ENCODE measurements around the gene SEC14L3.

The SEC14L3 gene

DNA sequence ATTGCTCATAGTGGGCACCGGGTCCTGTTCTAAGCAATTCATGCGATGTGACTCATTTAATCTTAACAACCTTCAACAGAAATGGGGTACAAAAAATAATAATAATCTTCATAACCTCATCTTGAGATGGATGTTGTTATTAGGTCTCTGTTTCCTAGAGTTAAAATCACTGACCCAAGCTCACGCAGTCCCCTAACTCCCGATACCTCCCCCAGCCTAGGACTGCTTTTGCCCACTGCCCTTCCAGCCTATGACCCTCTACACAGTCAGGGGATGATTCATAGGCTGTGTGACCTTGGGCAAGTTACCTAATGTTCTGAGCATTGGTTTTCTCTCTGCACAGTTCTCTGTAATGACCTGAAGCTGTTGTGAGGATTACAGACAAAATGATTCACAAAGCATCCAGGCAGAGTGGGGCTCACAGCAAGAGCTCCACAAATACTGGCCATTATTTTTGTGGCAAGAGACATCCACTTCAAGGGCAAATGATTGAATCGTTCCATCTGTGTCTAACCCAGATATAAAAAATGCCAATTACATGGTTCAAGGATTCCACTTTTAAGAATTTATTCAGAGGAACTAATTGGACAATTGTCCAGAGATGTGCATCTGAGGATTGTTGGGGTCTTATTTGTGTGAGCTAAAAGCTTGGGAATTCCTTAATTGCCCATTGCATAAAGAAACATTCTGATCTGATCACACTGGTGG is 26.2 kb downstream of the SEC14L3 start:
- DNase-seq (ENCODE audit: low read depth in 1 of 2, low spot score in 1 of 2), result no peak

DNA sequence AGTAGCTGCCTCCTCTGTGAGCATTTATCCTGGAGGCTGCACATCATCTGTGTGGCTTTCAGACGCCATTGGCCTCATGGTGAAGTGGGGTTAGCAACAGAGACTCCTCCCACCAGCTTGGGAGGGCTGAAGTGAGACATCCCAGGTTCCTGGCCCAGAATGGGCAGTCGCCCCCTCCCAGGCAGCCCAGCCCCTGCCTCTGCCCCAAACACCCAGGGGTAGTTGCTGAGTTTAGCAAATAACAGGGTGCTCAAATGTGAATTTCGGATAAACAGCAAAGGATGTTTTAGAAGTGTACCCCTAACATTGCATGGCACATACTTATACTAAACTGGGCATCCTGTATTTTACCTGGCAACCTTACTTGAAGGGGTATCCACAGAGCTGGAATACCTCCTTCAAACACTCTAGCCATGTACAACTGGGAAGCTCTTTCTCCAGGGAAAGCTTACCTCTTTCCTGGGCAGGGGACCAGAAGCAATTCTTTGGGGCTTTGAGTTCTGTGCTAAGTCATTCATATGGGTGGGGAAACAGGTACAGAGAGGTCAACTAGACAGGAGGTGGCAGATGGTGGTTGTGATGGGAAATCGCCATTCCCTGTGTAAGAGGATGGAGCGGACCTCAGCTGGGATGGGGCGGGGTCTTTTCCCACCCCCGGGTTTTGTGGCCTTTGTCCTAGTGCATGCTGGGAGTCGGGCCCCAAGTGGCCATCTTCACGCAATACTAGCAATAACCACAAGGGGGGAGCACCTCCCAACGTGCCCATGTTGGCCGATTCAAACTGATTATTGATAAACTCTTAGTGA is 27.0 kb downstream of the SEC14L3 start:
- DNase-seq (ENCODE audit: low read depth in 1 of 2, low spot score in 1 of 2), result no peak

DNA sequence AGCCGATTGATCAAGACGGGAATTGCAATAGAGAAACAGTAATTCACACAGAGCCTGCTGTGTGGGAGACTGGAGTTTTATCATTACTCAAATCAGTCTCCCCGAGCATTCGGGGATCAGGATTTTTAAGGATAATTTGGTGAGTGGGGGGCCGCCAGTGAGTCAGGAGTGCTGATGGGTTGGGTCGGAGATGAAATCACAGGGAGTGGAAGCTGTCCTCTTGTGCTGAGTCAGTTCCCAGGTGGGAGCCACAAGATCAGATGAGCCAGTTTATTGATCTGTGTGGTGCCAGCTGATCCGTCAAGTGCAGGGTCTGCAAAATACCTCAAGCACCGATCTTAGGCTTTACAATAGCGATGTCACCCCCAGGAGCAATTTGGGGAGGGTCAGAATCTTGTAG is 30.7 kb downstream of the SEC14L3 start:
- DNase-seq (ENCODE audit: low read depth in 1 of 2, low spot score in 1 of 2), result no peak

DNA sequence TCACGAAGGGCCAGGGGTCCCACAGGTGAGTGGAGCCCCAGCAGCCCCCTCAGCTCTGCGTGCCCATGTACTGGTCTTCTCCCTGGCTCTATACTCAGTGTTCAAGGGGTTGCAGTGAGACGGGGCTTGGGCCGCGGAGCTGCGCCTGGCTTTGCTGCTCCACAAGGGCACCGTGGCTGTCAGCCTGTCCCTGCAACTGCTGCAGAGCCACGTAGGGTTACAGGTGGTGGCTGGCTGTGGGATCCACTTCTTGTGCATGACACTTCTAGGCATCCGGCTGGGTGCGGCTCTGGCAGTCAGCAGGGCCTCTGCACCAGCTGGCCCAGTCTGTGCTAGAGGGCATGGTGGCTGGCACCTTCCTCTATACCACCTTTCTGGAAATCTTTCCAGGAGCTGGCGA is 32.0 kb downstream of the SEC14L3 start:
- no peak for DNase-seq (ENCODE audit: low read depth in 1 of 2, low spot score in 1 of 2)

DNA sequence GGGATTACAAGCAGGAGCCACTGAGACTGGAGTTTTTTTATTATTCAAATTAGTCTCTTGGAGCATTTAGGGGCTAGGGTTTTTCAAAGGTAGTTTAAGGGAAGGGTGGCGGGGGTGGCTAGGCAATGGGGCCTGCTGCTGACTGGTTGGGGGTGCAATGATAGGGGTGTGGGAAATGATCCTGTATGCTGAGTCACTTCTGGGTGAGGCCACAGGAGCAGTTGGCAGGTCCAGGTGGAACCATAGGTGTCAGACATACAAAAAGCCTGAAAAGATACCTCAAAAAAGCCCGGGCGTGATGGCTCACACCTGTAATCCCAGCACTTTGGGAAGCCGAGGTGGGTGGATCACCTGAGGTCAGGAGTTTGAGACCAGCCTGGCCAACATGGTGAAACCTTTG is 32.6 kb downstream of the SEC14L3 start:
- no peak for DNase-seq (ENCODE audit: low read depth in 1 of 2, low spot score in 1 of 2)

DNA sequence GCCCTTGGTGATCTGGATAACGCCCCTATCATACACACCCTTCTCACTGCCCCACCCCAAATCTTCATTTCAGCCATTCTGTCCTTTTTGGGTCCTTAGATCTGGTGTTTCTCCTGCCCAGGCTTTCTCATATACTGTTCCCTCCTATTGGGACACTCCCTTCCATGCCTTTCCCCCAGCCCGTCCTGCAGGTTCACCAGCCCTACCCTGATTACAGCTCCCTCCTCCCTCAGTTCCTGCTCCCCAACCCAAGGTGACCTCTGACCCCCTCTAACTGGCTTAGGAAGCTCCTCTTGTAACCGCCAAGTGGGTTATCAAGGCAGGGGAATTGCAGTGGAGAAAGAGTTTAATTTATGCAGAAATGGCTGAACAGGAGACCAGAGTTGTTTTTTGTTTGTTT is 33.3 kb downstream of the SEC14L3 start:
- DNase-seq (ENCODE audit: low read depth in 1 of 2, low spot score in 1 of 2), result no peak

DNA sequence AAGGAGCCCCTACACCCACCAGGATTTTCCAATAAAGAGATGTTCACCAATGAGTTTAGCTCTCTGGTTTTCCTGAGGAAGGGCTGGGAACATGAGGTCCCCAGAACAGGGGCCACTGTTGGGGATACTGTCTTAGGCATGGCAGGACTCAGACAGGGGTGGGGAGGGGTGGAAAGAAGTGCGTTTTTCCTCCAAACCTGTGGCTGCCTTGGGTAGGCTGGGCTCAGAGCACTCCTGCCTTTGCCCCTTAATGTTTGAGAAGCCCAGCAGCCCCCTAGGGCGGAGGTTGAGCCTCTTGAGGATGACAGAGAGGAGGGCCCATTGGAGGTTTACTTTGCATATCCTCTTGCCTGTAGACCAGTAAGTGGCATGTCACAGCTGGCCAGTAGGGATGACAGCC is 35.6 kb downstream of the SEC14L3 start:
- no peak for DNase-seq (ENCODE audit: low read depth in 1 of 2, low spot score in 1 of 2)

DNA sequence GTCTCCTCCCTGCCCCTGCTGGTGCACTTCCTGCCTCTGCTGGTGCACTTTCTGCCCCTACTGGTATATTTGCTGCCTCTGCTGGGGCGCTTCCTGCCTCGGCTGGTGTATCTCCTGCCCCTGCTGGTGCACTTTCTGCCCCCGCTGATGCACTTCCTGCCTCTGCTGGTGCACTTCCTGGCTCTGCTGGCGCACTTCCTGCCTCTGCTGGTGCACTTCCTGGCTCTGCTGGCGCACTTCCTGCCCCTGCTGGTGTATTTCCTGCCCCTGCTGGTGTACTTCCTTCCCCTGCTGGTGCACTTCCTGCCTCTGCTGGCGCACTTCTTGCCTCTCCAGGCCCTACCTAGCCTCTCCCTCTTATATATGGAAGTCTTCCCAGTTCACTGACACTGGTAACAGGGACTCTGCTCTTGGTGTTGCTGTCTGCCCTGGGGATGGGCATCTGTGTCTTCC is 36.1 kb downstream of the SEC14L3 start:
- peak; percentile 51 to 76 for DNase-seq (ENCODE audit: low read depth in 1 of 2, low spot score in 1 of 2)

DNA sequence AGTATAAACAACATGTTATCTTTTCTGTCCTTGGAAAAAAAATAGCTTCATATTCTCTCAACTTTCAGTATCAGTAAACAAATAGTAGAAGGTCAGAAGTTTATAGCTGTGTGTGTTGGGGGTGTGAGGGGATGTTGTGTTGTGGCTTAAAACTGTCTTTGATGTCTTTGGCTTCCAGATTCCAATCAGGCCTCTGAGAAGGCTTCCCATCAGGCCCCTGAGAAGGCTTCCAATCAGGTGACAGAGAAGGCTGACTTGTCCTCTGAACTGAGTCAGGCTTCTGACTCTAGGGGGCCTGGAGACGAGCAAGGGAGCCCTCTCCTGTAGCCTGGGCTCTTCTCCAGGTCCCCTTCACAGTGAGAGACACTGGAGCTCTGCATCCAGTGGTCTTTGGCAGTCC is 37.0 kb downstream of the SEC14L3 start:
- DNase-seq (ENCODE audit: low read depth in 1 of 2, low spot score in 1 of 2), result no peak

DNA sequence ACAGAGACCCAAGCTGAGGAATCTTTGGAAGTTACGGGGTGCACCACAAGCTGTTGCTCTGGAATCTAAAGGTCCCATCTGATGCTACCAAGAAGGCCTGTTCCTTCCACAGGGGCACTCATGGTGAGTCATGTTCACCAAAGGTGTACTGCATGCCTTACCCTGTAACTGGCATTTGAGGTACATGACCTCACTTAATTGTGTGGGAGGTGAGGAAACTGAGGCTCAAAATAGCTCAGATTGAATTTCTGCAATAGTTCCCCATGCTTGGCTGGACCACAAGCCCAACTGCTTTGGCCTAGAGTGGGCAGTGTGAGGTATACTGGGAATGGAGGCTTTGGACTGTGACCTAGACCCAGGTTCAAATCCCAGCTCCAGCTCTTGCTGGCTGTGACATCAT is 38.0 kb downstream of the SEC14L3 start:
- no peak for DNase-seq (ENCODE audit: low read depth in 1 of 2, low spot score in 1 of 2)

DNA sequence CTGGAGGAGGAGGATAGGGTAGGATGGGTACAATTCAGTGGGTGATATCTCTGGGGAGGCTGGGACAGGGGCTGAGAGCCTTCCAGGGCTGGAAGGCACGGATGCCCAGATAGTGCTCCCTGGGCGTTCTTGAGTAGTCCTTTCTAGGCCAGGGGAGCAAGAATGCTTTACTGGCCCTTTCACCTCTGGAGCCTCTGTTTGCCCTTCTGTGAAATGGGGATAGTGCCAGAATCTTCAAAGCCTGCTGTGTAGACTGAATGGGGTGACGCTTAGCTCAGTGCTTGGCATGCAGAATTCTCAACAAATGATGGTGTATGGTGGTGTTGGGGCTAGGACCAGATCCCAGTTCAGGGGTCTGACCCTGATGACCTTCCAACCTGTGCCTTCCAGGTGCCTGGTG is 38.6 kb downstream of the SEC14L3 start:
- DNase-seq (ENCODE audit: low read depth in 1 of 2, low spot score in 1 of 2), result no peak

DNA sequence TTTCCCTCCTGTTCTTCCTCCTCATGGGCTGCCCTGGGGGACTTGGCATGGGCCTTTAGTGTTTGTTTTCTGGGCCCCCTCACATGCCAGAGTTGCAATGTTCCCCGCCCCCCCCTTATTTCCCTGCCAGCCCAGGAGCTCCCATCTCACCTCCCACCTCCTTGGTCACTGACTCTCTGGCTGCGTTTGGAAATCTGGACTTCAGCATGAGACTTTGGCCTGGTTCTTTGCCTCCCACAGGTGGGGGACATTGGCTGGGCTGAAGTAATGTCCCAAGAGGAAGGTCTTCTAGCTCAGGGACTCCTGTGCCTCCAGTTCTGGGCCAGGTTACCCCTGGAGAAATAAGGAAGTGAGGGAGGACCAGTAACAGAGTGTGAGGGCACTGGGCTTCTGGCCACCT is 39.3 kb downstream of the SEC14L3 start:
- DNase-seq (ENCODE audit: low read depth in 1 of 2, low spot score in 1 of 2), result no peak

DNA sequence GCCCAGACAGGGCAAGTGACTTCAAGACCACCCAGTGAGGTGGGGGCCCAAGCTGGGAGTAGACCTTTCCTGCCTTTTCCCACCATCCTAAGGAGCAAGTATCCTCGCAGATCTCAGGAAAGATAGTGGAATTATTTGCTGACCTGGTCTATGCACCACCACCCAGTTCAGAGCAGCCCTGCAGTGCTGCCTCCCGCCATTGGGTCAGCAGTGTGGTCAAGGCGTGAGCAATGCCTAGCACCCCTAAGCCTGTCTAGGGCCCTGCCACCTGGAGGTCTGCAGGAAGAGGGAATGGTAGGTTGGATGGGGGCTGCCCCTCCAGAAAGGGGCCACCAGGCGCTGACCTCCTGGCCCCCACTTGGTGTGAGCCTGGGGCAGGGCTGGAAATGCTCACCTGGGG is 39.7 kb downstream of the SEC14L3 start:
- DNase-seq (ENCODE audit: low read depth in 1 of 2, low spot score in 1 of 2), result no peak

DNA sequence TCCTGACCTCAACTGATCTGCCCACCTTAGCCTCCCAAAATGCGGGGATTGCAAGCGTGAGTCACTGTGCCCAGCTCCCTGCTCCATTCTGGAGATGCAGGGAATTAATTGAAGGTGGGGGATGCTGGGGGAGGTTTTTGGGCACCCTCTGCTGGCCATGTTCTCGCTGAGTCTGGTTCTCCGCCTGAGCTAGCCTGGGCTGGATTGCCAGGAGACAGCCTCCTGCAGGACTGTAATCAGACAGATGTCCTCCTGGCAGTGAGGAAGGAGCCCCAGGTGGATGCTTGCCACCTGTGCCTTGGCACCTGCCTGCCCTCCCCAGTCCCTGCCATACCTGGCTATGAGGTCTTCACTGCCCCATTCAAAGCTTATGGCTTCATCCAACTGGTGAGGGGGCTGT is 40.9 kb downstream of the SEC14L3 start:
- DNase-seq (ENCODE audit: low read depth in 1 of 2, low spot score in 1 of 2), result no peak

DNA sequence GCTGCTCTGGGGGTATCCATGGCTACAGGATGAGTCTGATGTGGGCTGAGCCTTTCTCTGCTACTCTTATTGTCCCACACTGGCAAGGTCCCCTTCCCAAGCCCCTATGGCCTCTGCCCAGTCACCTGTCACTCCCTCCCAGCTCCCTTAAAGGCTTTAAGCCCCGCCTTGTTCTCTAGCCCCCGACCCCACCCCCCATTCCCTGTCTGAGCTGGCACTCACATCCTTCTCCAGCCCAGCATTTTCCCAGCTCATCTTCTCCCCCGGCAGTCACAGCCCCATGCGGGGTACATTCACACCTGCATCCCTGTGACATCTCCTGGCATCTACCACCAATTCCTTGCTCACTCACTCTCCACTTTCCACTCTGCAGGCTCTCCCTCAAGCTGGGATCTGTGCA is 41.9 kb downstream of the SEC14L3 start:
- DNase-seq (ENCODE audit: low read depth in 1 of 2, low spot score in 1 of 2), result no peak

DNA sequence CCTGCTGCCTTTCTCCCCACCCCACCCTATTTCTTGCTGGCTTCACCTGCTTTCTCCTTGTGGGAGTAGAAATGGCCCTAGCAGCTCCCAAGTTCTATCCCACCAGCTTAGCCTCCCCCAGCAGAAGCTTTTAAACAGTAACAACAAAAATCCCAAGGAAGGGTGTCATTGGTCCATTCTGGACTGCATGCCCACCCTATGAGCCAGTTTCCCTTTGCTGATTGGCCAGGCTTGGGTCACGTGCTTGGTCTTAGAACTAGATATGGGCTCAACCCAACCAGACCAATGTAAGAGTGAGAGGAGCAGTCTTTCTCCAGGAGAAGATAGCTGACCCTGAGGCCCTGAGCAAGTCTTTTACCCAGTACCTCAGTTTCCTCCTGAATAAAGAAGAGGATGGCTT is 43.9 kb downstream of the SEC14L3 start:
- no peak for DNase-seq (ENCODE audit: low read depth in 1 of 2, low spot score in 1 of 2)

DNA sequence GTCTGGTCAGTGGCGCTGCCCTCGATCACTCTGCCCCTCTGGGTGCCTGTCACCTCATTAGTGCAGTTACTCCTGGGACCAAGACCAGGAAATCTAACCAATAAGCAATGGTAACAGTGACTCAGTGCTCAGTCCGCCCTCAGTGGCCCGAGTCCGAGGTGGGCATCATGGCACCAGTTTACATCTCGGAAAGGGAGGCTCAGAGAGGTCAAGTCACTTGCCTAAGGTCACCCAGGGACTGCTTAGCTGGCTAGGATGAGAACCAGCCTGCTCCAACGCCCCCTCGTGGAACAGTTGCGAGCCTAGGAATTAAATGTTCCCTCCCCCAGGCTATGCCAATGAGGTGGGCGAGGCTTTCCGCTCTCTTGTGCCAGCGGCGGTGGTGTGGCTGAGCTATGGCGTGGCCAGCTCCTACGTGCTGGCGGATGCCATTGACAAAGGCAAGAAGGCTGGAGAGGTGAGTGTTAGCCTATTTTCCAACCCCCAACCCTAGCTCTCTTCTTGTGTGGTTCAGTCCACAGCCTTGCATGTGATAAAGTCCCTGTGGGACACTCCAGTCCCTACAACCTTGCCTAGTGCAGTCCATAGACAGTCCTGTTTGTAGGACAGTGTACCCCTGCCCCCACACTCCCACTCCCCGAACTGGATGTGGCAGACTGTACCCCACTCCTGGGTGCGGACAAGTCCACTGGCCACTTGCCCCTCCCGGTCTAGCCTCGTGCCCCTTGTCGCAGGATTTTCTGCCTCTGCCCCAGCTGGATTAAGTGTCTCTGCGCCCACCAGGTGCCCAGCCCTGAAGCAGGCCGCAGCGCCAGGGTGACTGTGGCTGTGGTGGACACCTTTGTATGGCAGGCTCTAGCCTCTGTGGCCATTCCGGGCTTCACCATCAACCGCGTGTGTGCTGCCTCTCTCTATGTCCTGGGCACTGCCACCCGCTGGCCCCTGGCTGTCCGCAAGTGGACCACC is 45.1 kb downstream of the SEC14L3 start:
- peak; percentile 64 to 71 for DNase-seq (ENCODE audit: low read depth in 1 of 2, low spot score in 1 of 2)

DNA sequence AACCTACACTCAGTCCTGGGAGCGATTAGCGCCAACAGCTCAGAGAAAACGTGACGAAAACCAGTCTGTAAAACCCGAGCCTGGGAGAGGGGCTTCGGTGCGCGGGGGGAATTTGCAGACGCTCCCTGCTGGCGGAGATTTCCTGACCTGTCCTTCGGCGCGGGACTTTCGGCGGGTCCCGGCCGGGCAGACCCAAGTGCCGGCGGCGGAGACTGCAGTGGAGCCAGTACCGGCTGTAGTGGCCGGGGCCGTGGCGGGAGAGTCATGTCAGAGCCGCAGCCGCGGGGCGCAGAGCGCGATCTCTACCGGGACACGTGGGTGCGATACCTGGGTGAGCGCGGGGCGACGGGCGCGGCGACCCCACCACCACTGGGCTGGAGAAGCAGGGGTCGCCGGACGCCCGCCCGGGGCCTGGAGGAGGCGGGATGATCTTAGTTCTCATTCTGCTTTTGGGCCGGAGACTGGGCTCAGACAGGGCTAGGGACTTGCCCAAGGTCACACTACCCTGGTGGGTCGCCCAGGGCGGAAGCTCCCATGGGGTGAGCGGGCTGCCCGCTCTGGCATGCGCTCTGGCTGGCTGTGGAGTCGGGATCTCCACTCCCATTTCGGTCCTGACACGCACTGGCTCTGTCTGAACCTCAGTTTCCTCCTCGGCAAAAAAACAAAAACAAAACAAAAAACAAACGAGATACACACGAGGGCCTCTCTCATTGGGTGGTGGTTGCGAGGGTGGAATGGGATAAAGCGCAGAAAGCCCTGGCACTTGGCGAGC is 46.0 kb downstream of the SEC14L3 start, which contains the start of gene MTFP1:
MTFP1 (plus strand) TSS at position 153 of the 772 bp plus-strand sequence; CDS start at position 265, 112 bp downstream.
- DNase-seq (ENCODE audit: low read depth in 1 of 2, low spot score in 1 of 2), result peak in 1 of 2 donors; percentile 25

DNA sequence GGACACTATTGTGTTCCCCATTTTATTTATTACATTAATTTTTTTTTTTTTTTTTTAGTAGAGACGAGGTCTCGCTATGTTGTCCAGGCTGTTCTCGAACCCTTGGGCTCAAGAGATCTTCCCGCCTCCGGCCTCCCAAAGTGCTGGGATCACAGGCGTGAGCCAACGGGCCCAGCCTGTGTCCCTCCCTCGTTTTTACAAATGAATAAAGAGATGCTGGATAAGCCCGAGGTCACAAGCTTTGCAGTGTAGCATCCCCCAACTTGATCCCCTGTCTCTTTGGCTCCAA is 46.5 kb downstream of the SEC14L3 start:
- DNase-seq (ENCODE audit: low read depth in 1 of 2, low spot score in 1 of 2), result no peak

DNA sequence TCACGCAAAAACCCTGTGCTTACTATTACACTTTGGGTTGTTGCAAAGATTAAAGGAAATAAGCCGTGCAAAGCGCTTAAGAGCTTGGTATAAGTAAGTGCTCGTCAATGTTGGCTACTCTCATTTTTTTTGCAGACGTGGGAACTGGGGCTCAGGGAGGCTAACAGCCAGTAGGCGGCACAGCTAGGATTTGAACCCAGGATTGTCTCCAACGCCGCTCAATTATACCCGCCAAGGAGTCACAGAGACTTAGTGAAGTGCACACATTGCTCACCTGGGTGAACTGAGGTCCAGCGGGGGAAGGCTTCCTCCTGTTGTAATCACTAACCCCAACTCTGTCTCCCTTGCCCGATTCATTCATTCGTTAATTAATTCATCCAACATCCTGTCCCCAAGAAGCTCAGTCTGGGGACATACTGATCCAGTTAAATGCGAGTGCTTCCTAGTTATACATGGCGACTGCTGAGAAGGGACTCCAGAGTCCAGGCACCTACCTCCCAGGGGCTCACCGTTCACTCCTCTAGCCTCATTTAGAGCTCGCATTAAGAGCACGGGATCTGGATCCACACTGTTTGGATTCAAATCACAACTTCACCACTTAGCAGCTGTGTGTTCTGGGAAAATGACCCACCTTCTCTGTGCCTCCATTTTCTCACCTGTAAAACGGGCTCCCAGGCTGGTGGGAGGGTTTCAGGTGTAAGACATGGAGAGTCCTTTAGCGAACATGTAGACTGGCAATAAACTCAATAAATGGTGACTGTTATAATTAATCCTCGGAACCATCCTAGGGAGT is 47.1 kb downstream of the SEC14L3 start:
- no peak for DNase-seq (ENCODE audit: low read depth in 1 of 2, low spot score in 1 of 2)
